GM12878 (cell line): ENCODE data around the gene PRR5. TPM values are rescaled to one million over a fixed set of nuclear protein-coding genes. Genes with fewer than 3 reads are reported as not detected.

Source experiments
- ATAC-seq: fragments of 200-7000 bp; cut with Tn5 transposase; 3 replicates; pipeline ENCODE4 v1.9.1; 2020; ENCODE audit warnings: mild to moderate bottlenecking, moderate library complexity
- BruUV-seq: library from RNA; stranded (reverse); fragments of 400-500 nt; replicated peaks from 2 replicates; lab custom pipeline; 2021; lab: Mats Ljungman, UMichigan
- CTCF ChIA-PET: fragments of 300-600 bp; sonication (Branson Sonifier 250); formaldehyde crosslinking; extraction: SDS; loops from one replicate; lab custom pipeline; 2021; ENCODE audit warnings: inconsistent platforms; lab: Yijun Ruan, JAX
- POLR2A ChIA-PET: fragments of 350-600 bp; formaldehyde crosslinking; extraction: SDS; loops from one replicate; lab custom pipeline; 2021; ENCODE audit warnings: inconsistent platforms; lab: Charles Lee
- RAD21 ChIA-PET: fragments of 300-600 bp; sonication (Branson Sonifier 250); formaldehyde crosslinking; loops from one replicate; lab custom pipeline; 2023; ENCODE audit warnings: antibody characterized with exemption; ENCODE audit not compliant: unreplicated experiment; lab: Charles Lee
- SMC1A ChIA-PET: fragments of 300-600 bp; sonication (Branson Sonifier 250); formaldehyde crosslinking; loops from one replicate; lab custom pipeline; 2023; ENCODE audit not compliant: unreplicated experiment, uncharacterized antibody; lab: Charles Lee
- DNase-seq: peaks from one replicate; pipeline ENCODE4 v3.0.0-alpha.2; 2011; ENCODE audit warnings: low read depth, low spot score
- FAIRE-seq: peaks from 3 replicates; lab custom pipeline; 2011; peaks lifted over from hg19 to GRCh38; lab: Jason Lieb, UNC
- H2AFZ ChIP-seq: 2 replicates; pipeline ENCODE4 v1.6.0; 2011; ENCODE audit warnings: low read depth, low read length, control low read depth; ENCODE audit not compliant: control insufficient read depth
- H3K27ac ChIP-seq: 2 replicates; pipeline ENCODE4 v1.5.1; 2011; ENCODE audit warnings: control low read depth; ENCODE audit not compliant: control insufficient read depth, insufficient read depth
- H3K27me3 ChIP-seq, 2 experiments: replicated peaks in 1 of 2; 2 replicates each; pipeline versions ENCODE4 v1.6.0 to v1.6.1; 2011; ENCODE audit warnings: low read length in 1 of 2; ENCODE audit not compliant: control insufficient read depth in 2 of 2, insufficient read depth in 2 of 2
- H3K36me3 ChIP-seq, 2 experiments: 2 replicates each; pipeline ENCODE4 v1.5.1; 2011; ENCODE audit warnings: low read length in 1 of 2; ENCODE audit not compliant: control insufficient read depth in 2 of 2, insufficient read depth in 2 of 2
- H3K4me1 ChIP-seq: 2 replicates; pipeline ENCODE4 v1.6.1; 2011; ENCODE audit warnings: mild to moderate bottlenecking, low read length, moderate library complexity, mixed read lengths; ENCODE audit not compliant: control insufficient read depth, insufficient read depth
- H3K4me2 ChIP-seq: 2 replicates; pipeline ENCODE4 v1.6.0; 2011; ENCODE audit warnings: control low read depth; ENCODE audit not compliant: control insufficient read depth, insufficient read depth
- H3K4me3 ChIP-seq: fragments of 200-600 bp; sonication (generic); 2 replicates; pipeline ENCODE4 v1.5.1; 2016
- H3K79me2 ChIP-seq: 2 replicates; pipeline ENCODE4 v1.6.0; 2011; ENCODE audit warnings: low read length; ENCODE audit not compliant: control insufficient read depth, insufficient read depth
- H3K9ac ChIP-seq: 2 replicates; pipeline ENCODE4 v1.8.0; 2011; ENCODE audit warnings: low read length, control low read depth, mixed read lengths; ENCODE audit not compliant: control insufficient read depth, insufficient read depth
- H3K9me3 ChIP-seq: replicated peaks from 3 replicates; pipeline ENCODE4 v1.5.1; 2011; ENCODE audit warnings: mild to moderate bottlenecking, low read length; ENCODE audit not compliant: control insufficient read depth, insufficient read depth
- H4K20me1 ChIP-seq: 2 replicates; pipeline ENCODE4 v1.6.0; 2011; ENCODE audit not compliant: control insufficient read depth, insufficient read depth
- CBX5 ChIP-seq: sonication (generic); IDR thresholded peaks from 2 replicates; pipeline ENCODE4 v1.6.1; 2016; ENCODE audit warnings: low read depth, moderate library complexity, mild to moderate bottlenecking, inconsistent platforms
- GABPA ChIP-seq: IDR thresholded peaks from 2 replicates; pipeline ENCODE4 v1.6.1; 2014; ENCODE audit warnings: antibody characterized with exemption, low read depth, mild to moderate bottlenecking, inconsistent platforms
- HDAC6 ChIP-seq: fragments of 200-600 bp; sonication (generic); IDR thresholded peaks from one replicate; pipeline ENCODE4 v1.8.0; 2017; ENCODE audit warnings: antibody characterized with exemption; ENCODE audit not compliant: unreplicated experiment
- IKZF1 ChIP-seq: fragments of 450-650 bp; conservative IDR thresholded peaks from 2 replicates; pipeline ENCODE4 v1.6.1; 2017; ENCODE audit warnings: antibody characterized with exemption, mild to moderate bottlenecking
- IRF4 ChIP-seq: IDR thresholded peaks from 2 replicates; pipeline ENCODE4 v1.6.1; 2011; ENCODE audit warnings: low read depth, low read length
- JUND ChIP-seq: IDR thresholded peaks from 2 replicates; pipeline ENCODE4 v1.6.1; 2012; ENCODE audit warnings: low read depth, mild to moderate bottlenecking, low read length, improper control_type of control experiment, moderate library complexity
- KDM1A ChIP-seq: fragments of 200-600 bp; sonication (generic); IDR thresholded peaks from 2 replicates; pipeline ENCODE4 v1.6.1; 2016; ENCODE audit warnings: borderline replicate concordance
- KLF5 ChIP-seq: fragments of 450-650 bp; IDR thresholded peaks from 2 replicates; pipeline ENCODE4 v1.6.1; 2014; ENCODE audit warnings: mild to moderate bottlenecking; ENCODE audit not compliant: partially characterized antibody
- NBN ChIP-seq: fragments of 450-650 bp; IDR thresholded peaks from 2 replicates; pipeline ENCODE4 v1.6.1; 2016
- NFYA ChIP-seq: IDR thresholded peaks from 2 replicates; pipeline ENCODE4 v1.6.1; 2011; ENCODE audit warnings: low read depth, mild to moderate bottlenecking, low read length, improper control_type of control experiment, borderline replicate concordance
- PAX5 ChIP-seq: IDR thresholded peaks from 2 replicates; pipeline ENCODE4 v1.6.1; 2011; ENCODE audit warnings: low read depth, low read length, borderline replicate concordance
- RCOR1 ChIP-seq: conservative IDR thresholded peaks from 2 replicates; pipeline ENCODE4 v1.6.1; 2012; ENCODE audit warnings: low read depth, low read length, improper control_type of control experiment
- STAT3 ChIP-seq: IDR thresholded peaks from 2 replicates; pipeline ENCODE4 v1.6.1; 2011; ENCODE audit warnings: low read depth, low read length, improper control_type of control experiment
- TCF12 ChIP-seq: IDR thresholded peaks from 2 replicates; pipeline ENCODE4 v1.6.1; 2011; ENCODE audit warnings: low read depth, mild to moderate bottlenecking, low read length
- TCF3 ChIP-seq: IDR thresholded peaks from 2 replicates; pipeline ENCODE4 v1.6.1; 2012; ENCODE audit warnings: low read depth, mild to moderate bottlenecking, low read length, borderline replicate concordance; ENCODE audit not compliant: insufficient read depth
- WRNIP1 ChIP-seq: IDR thresholded peaks from 2 replicates; pipeline ENCODE4 v1.6.1; 2011; ENCODE audit warnings: low read depth, low read length, improper control_type of control experiment, borderline replicate concordance
- ZNF217 ChIP-seq: fragments of 450-650 bp; IDR thresholded peaks from 2 replicates; pipeline ENCODE4 v1.6.1; 2017; ENCODE audit warnings: antibody characterized with exemption, mild to moderate bottlenecking
- WGBS: methylation state at CpG from one replicate; pipeline ENCODE4 v1.1.6; 2016; ENCODE audit warnings: low lambda C conversion rate; ENCODE audit not compliant: insufficient replicate concordance, insufficient coverage; ENCODE audit errors: missing lambda C conversion rate; 5-methylcytosine and 5-hydroxymethylcytosine counted together
- in situ Hi-C: fragments of 300-500 bp; cut with MboI; formaldehyde crosslinking; loops from 9 replicates; pipeline ENCODE4 v1.14.3; 2018; ENCODE audit warnings: mixed read lengths
- intact Hi-C: fragments of 100-400 bp; cut with micrococcal nuclease; formaldehyde crosslinking; loops from one replicate; pipeline ENCODE4 v1.14.2; 2022; ENCODE audit not compliant: unreplicated experiment
- polyA plus RNA-seq, 11 experiments: library from polyadenylated mRNA; depleted of rRNA in 4 of 11; unstranded in 6 of 11; stranded (reverse) in 5 of 11; fragments of >200 nt; fragmentation: Nextera tagmentation in 4 of 11; fragmentation: Illumina TruSeq in 1 of 11; extraction: Ambion mirVana in 4 of 11; extraction: Trizol in 1 of 11; gene quantifications; 1 replicate in 1 of 11; 2 replicates in 10 of 11; pipeline versions ENCODE4 v1.2.1 to v1.2.3, GENCODE V29; 2011 to 2016; ENCODE audit warnings: inconsistent platforms in 2 of 11, missing spikeins in 2 of 11, low read depth in 1 of 11
- total RNA-seq, 4 experiments: library from RNA; depleted of rRNA in 3 of 4; stranded (reverse); fragments of >200 nt in 3 of 4; fragmentation: Illumina TruSeq in 1 of 4; extraction: Trizol in 1 of 4; gene quantifications; 2 replicates each; pipeline versions ENCODE4 v1.2.1 to v1.2.3, GENCODE V29; 2013 to 2021
- TF ChIP-seq, protein P1 (sequence below): fragments of 450-650 bp; IDR thresholded peaks from 2 replicates; pipeline ENCODE4 v1.6.1; 2016; ENCODE audit warnings: mild to moderate bottlenecking

PRR5 gene
- total and polyA plus RNA-seq, 10 of the 15 experiments (the other 5 are each of a cell fraction or from before 2014, with no cell fraction given), result 0.03 to 9.4 (median 1.5) TPM

DNA sequence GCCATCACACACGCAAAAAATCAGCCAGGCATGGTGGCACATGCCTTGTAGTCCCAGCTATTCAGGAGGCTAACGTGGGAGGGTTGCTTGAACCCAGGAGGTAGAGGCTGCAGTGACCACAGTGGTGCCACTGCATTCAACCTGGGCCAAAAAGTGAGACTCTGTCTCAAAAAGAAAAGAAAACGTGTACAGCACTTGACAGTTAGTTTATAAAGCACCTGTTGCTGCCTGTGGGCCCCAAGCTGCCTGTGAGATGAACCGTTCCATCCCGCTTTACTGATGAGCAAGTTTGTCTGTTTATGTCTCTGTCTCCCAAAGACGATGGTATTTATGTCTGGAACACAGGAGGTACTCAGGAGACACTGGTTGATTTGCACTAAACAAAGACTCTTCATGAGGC is 1.5 kb upstream of the PRR5 start:
- SMC1A ChIA-PET, result no interaction called here
- 55% methylated on average over 6 of the region's 6 CpGs for WGBS
- peaks cover 0 to 8% of the 10 kb centered on the region in 2 experiments; a peak in 2 of 4 replicates for H3K27me3 ChIP-seq
- H3K27ac ChIP-seq, result no peak overlapping the region
- DNase-seq (no peak), ATAC-seq (no peak), FAIRE-seq (no peak)
- no peak for TF ChIP-seq JUND
- TF ChIP-seq KLF5, result no peak
- no peak for TF ChIP-seq HDAC6
- no peak for TF ChIP-seq WRNIP1
- no peak for TF ChIP-seq IKZF1
- no peak for TF ChIP-seq NBN
- no peak for TF ChIP-seq CBX5
- TF ChIP-seq STAT3, result no peak
- no peak for TF ChIP-seq RCOR1
- no peak for TF ChIP-seq KDM1A
- no peak for TF ChIP-seq TCF3
- no peak for TF ChIP-seq TCF12
- no peak for TF ChIP-seq PAX5
- TF ChIP-seq, protein P1, sequence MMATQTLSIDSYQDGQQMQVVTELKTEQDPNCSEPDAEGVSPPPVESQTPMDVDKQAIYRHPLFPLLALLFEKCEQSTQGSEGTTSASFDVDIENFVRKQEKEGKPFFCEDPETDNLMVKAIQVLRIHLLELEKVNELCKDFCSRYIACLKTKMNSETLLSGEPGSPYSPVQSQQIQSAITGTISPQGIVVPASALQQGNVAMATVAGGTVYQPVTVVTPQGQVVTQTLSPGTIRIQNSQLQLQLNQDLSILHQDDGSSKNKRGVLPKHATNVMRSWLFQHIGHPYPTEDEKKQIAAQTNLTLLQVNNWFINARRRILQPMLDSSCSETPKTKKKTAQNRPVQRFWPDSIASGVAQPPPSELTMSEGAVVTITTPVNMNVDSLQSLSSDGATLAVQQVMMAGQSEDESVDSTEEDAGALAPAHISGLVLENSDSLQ, result no peak
- no peak for TF ChIP-seq ZNF217
- no peak for TF ChIP-seq NFYA
- TF ChIP-seq GABPA, result no peak
- TF ChIP-seq IRF4, result no peak
- CTCF ChIA-PET, result interaction anchor here (0.7 to 7.4 kb wide), 4 partner anchors 14 to 35 kb away, joined by 3 to 67 read pairs (median 3); no protein-coding TSS in a partner anchor
- H3K36me3 ChIP-seq, result no peaks in the 10 kb centered on the region
- H3K4me3 ChIP-seq, result no peak overlapping the region
- no peak overlapping the region for H3K4me2 ChIP-seq
- in situ Hi-C loops, result no loop called here
- H3K9me3 ChIP-seq, result no peaks in the 10 kb centered on the region; the same call in 2 of the 3 replicates
- H2AFZ ChIP-seq, result no peak overlapping the region
- POLR2A ChIA-PET, result no interaction called here
- no peaks in the 10 kb centered on the region for H4K20me1 ChIP-seq
- no peak overlapping the region for H3K9ac ChIP-seq
- no peaks in the 10 kb centered on the region; the same call in none of the 2 replicates for H3K4me1 ChIP-seq
- no TSS peak for BruUV-seq
- RAD21 ChIA-PET, result no interaction called here
- intact Hi-C loops, result no loop called here
- no peaks in the 10 kb centered on the region for H3K79me2 ChIP-seq
